ENCODE measurements around the gene STRIP2. TPM values are rescaled to one million over a fixed set of nuclear protein-coding genes. Genes with fewer than 3 reads are reported as not detected.
"Not testable (repeated sequence)": the region's sequence is repeated elsewhere in the genome, so short reads cannot be mapped to it uniquely, and the experiment has no call there.

The STRIP2 gene
- total RNA-seq, 2 experiments from 2014 or later = 2.1 to 4.3 TPM

GRCh38 chr7:129531721-129532120 is 97.5 kb downstream of the STRIP2 start:
- no peak overlapping the region for H3K4me2 ChIP-seq (ENCODE audit: low read length)
- no peaks in the 10 kb centered on the region for H3K36me3 ChIP-seq (ENCODE audit: insufficient read depth, low read length)
- ChIA-PET CTCF (ENCODE audit: unreplicated experiment) (no interaction called here), POLR2A (no interaction called here)
- no peaks in the 10 kb centered on the region for H3K9me2 ChIP-seq (ENCODE audit: insufficient read depth, low read length)
- no peak for DNase-seq (ENCODE audit: low spot score)
- no peak for TF ChIP-seq CTCF (conservative IDR thresholded peaks at IDR 0.05; ENCODE audit: low read length)
- TF ChIP-seq EZH2phosphoT487 (IDR thresholded peaks at IDR 0.05; ENCODE audit: borderline replicate concordance, low read depth, low read length) = no peak
- intact Hi-C loops (cut with micrococcal nuclease; ENCODE audit: unreplicated experiment) = no loop called here
- no peak overlapping the region for H2AFZ ChIP-seq (ENCODE audit: low read length)
- H4K20me1 ChIP-seq (ENCODE audit: insufficient read depth, low read length) = no peaks in the 10 kb centered on the region
- no TSS peak for BruUV-seq (replicated peaks)
- H3K4me3 ChIP-seq (ENCODE audit: low read depth, low read length, poor library complexity, severe bottlenecking) = no peak overlapping the region
- H3K27ac ChIP-seq (ENCODE audit: low read depth, low read length, poor library complexity, severe bottlenecking) = no peak overlapping the region
- H3K9me3 ChIP-seq (ENCODE audit: low read length) = no peaks in the 10 kb centered on the region
- no peaks in the 10 kb centered on the region for H3K4me1 ChIP-seq (ENCODE audit: insufficient read depth, low read length, poor library complexity, severe bottlenecking)
- H3K79me2 ChIP-seq (ENCODE audit: insufficient read depth, low read depth, low read length) = no peaks in the 10 kb centered on the region

DNA sequence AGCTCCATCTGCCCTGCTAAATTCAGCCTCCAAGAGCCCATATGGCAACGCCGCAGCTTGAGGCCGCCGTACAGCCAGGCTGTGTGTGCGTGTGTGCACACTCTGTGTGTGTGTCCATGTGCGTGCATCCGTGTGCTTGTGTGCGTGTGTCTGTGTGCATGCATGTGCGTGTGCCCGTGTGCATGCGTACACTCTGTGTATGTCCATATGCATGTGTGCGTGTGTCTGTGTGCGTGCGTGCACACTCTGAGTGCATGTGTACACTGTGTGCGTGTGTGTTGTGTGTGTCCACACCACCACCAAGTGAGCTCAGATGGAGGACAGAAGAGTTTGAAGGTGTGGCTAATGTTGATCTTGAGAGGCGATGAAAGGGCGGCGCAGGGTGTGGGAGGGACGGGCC is 98.1 kb downstream of the STRIP2 start:
- CTCF ChIA-PET (ENCODE audit: unreplicated experiment) = no interaction called here
- H3K4me1 ChIP-seq (ENCODE audit: insufficient read depth, low read length, poor library complexity, severe bottlenecking) = no peaks in the 10 kb centered on the region
- POLR2A ChIA-PET = no interaction called here

DNA sequence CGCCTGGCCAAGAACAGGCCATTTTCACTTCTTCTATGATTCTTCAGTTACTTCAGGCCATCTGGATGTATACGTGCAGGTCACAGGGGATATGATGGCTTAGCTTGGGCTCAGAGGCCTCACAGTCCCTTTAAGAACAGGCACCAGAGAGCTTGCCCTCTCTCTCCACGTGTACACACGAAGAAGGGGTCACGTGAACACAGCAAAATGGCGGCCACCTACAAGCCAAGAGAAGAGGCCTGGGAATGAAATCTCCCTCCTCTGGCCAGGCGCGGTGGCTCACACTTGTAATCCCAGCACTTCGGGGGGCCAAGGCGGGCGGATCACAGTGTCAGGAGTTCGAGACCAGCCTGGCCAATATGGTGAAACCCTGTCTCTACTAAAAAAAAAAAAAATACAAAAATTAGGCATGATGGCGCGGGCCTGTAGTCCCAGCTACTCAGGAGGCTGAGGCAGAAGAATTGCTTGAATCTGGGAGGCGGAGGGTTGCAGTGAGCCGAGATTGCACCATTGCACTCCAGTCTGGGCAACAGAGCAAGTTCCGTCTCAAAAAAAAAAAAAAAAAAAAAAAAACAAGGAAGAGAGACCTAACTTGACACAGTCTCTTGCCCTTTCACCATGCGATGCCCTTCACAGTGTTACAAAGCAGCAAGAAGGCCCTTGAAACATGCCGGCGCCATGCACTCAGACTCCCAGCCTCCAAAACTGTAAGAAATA is 100.5 kb downstream of the STRIP2 start:
- H3K79me2 ChIP-seq (ENCODE audit: insufficient read depth, low read depth, low read length); intact Hi-C loops (cut with micrococcal nuclease; ENCODE audit: unreplicated experiment); H3K9me2 ChIP-seq (ENCODE audit: insufficient read depth, low read length); H3K9me3 ChIP-seq (ENCODE audit: low read length); DNase-seq (ENCODE audit: low spot score); H3K27ac ChIP-seq (ENCODE audit: low read depth, low read length, poor library complexity, severe bottlenecking); H3K4me2 ChIP-seq (ENCODE audit: low read length); H4K20me1 ChIP-seq (ENCODE audit: insufficient read depth, low read length); H3K36me3 ChIP-seq (ENCODE audit: insufficient read depth, low read length); H3K4me3 ChIP-seq (ENCODE audit: low read depth, low read length, poor library complexity, severe bottlenecking); H3K4me1 ChIP-seq (ENCODE audit: insufficient read depth, low read length, poor library complexity, severe bottlenecking); H2AFZ ChIP-seq (ENCODE audit: low read length); BruUV-seq (replicated peaks); CTCF ChIA-PET (ENCODE audit: unreplicated experiment): not testable (repeated sequence)
- POLR2A ChIA-PET = interaction anchor here (0.7 kb wide), 2 partner anchors 491 to 1267 kb away, joined by 4 to 6 read pairs; no protein-coding TSS in a partner anchor

More for the DNA sequence above, 98.1 kb downstream of the STRIP2 start:
- TF ChIP-seq CTCF (conservative IDR thresholded peaks at IDR 0.05; ENCODE audit: low read length) (no peak), EZH2phosphoT487 (IDR thresholded peaks at IDR 0.05; ENCODE audit: borderline replicate concordance, low read depth, low read length) (no peak)
- Histone ChIP-seq H3K79me2 (ENCODE audit: insufficient read depth, low read depth, low read length) (no peaks in the 10 kb centered on the region), H3K4me3 (ENCODE audit: low read depth, low read length, poor library complexity, severe bottlenecking) (no peak overlapping the region), H3K9me2 (ENCODE audit: insufficient read depth, low read length) (no peaks in the 10 kb centered on the region), H2AFZ (ENCODE audit: low read length) (no peak overlapping the region), H3K9me3 (ENCODE audit: low read length) (no peaks in the 10 kb centered on the region), H4K20me1 (ENCODE audit: insufficient read depth, low read length) (no peaks in the 10 kb centered on the region), H3K36me3 (ENCODE audit: insufficient read depth, low read length) (no peaks in the 10 kb centered on the region), H3K4me2 (ENCODE audit: low read length) (no peak overlapping the region), H3K27ac (ENCODE audit: low read depth, low read length, poor library complexity, severe bottlenecking) (no peak overlapping the region)
- BruUV-seq (replicated peaks) = no TSS peak
- intact Hi-C loops (cut with micrococcal nuclease; ENCODE audit: unreplicated experiment) = no loop called here
- DNase-seq (ENCODE audit: low spot score) = no peak

Data from OCI-LY7 (cell line).